ENCODE data around the gene CDH12.
"Not testable (repeated sequence)": the region's sequence is repeated elsewhere in the genome, so short reads cannot be mapped to it uniquely, and the experiment has no call there.

The CDH12 gene

DNA sequence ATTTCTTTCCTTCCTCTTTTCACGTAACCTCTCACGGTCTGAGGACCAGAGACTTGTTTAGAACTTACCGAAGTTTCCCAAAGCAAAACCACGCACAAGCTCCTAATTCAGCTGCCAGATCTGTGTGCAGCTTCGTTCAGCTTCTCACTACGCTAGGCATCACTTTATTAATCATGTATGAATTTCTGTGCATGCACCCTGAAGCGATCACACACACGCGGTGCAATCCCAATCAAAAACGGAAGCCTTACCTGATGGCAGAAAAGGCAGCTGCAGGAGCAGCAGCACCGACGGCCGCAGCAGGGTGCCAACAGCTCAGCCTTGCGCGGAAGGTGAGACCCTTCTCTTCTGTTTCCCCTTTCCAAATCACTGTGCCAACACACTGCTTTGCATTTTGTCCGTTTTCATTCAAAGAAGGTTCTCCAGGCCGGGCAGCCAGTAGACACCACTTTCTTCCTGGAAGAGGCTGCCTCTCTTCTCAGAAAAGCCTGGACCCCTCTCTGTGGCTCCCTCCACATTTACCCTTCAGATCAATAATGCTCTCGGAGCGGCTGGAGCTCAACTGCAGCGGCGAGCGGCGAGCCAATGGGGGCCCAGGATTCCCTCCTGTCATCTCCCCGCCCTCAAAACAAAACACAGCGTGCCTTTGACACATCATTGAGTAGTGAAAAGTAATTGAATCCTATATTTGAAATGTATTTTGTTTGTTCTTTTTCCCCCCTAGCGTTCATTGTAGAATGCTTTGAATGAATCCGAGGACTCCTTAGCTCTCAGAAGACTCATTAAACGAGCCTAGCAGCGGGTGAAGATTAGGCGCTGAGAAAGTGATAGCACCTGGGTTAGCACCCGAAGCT is at the start of gene CDH12:
TSS of gene CDH12 (minus strand) at position 538 of the 854 bp plus-strand sequence.
- in situ Hi-C loops (cut with MboI; ENCODE audit: low sequenced_read_pairs), result no loop called here

DNA sequence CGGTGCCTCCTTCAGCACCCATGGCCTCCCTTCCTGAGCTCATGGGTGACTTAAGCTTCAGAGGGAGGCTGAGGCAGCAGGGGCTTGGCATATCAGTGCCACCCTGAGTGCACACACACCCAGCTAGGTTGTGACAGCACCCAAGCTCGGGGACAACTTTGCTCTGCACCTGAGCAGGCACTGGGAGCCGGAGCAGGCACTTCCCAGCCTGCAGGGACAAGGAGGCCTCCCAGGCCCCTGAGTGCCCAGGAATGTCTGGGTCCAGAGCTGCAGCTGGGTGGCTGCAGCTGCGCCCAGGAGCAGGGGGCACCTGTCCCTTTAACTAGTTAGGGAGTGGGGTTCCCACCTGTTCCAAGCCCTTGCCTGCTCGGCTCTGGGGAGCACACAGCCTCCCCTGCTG is 48.7 kb upstream of the CDH12 start:
- in situ Hi-C loops (cut with MboI; ENCODE audit: low sequenced_read_pairs), result no loop called here

DNA sequence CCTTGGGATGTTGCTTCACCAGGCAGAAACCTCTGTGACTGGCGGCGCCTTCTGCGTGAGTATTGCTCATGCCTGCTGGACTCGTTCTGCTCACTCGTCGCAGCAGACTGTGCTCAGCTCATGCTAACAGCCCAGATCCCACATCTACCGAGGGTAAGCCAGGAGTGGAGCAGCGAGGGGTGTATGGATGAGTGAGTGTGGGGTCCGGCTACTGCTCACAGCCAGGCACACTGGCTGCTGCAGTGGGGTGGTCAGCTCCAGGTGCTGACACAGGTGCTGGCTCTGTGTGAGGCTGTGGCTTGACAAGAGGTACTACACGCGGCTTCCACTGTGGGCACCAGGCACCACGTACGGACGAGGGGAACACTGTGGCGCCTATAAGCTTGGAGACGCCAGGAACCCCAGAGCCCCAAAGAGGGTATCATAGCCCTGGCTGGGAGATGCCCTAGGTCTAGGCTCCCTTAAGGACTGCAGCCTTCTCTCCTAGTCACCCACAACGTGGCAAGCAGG is 47.7 kb upstream of the CDH12 start:
- in situ Hi-C loops (cut with MboI; ENCODE audit: low sequenced_read_pairs), result no loop called here

DNA sequence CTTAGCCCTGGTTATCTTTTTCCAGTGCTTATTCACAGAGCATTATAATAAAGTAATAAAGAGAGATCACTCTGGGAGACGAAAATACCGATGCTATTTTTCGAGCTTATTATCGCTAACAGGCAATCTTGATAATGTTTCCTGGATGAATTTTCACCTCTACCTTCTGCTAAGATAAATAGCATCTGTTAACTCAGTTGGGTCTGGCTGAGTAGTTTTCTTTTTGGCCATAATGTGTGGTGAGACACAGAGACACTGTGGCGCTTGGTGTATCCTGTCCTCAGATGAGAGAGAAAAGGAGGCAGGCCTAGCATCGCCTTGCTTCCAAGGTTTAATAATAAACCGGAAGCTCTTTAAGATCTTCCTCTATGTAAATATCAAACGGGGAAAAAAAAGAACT is 46.2 kb upstream of the CDH12 start:
- in situ Hi-C loops (cut with MboI; ENCODE audit: low sequenced_read_pairs), result no loop called here

DNA sequence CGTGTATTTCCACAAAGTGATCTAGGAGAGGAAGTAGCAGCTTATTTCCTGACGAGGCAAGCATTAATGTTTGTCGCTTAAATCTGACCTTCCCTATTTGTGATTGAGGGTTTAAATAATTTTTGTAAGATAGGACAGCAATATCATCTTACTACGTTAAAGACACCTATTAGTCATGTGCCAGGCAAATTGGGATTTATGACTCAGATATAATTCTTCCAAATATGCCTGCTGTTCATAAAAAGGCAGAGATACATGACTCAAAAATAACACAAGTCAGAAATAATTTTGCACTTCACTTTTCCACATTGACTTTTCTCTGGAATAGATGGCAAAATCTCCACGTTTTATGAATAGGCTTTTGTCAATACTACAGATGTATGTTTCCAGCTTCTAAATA is 43.0 kb upstream of the CDH12 start:
- in situ Hi-C loops (cut with MboI; ENCODE audit: low sequenced_read_pairs), result no loop called here

DNA sequence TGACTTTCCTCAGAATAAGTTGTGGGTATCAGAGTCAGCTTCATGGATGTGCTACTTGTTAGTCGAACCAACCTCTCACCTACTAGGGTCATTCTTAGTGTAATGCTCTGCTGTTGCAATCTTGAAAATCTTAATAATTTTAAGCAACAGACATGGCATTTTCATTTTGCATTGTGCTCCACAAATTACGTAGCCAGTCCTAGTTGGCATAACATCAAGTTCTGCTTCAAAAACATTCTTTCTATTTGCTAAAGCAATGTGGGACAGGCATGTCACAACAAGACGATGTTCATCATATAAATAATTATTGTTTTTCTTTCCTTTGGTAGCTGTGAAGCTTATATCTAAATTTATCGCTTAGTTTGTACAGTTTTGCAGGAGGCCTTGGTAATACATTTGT is 39.3 kb upstream of the CDH12 start:
- in situ Hi-C loops (cut with MboI; ENCODE audit: low sequenced_read_pairs), result no loop called here

DNA sequence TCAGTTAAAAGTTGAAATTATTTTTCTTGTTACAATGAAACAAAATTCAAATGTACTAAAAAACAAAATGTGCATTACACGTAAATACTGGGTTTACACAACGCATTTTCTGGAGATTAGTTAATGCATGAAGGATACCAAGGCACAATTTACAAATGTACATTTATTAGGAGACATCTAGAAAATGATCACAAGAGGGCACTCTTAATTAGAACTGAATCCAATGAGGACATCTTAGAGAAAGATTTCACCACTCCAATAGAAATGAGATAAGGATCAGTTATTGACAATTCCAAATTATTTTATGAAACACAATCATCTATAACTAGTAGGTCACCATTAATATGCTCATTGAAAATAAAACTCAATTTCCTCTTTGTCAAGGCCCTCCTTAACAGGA is 36.6 kb upstream of the CDH12 start:
- in situ Hi-C loops (cut with MboI; ENCODE audit: low sequenced_read_pairs), result no loop called here

DNA sequence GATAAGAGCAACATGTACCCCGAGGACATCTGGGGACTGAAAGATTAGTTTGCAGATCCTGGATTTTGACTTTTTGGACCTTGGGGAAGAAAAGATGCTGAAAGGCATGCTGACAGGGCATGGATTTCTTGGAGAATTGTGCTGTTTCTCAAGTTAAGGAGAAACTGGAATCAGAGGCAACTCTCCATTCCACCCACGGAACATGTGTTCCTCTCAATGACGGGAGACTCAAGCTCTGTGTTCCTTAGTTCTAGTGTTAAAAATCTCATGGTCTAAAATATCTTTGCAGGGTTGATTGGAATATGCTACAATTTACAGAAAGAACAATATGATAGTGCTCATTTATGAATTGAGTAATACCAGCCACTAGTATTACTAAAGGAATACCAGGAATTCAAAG is 34.4 kb upstream of the CDH12 start:
- in situ Hi-C loops (cut with MboI; ENCODE audit: low sequenced_read_pairs), result no loop called here

DNA sequence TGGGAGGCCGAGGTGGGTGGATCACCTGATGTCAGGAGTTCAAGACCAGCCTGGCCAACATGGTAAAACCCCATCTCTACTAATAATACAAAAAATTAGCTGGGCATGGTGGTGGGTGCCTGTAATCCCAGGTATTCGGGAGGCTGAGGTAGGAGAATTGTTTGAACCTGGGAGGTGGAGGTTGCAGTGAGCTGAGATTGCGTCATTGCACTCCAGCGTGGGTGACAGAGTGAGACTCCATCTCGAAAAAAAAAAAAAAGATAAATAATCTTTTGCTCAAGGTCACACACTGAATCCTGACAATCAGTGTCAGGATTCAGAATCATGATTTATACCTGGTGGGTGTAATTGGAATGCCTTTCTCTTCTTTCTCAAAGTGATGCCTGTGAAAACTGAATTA is 5.8 kb upstream of the CDH12 start:
- in situ Hi-C loops (cut with MboI; ENCODE audit: low sequenced_read_pairs), result not testable (repeated sequence)

DNA sequence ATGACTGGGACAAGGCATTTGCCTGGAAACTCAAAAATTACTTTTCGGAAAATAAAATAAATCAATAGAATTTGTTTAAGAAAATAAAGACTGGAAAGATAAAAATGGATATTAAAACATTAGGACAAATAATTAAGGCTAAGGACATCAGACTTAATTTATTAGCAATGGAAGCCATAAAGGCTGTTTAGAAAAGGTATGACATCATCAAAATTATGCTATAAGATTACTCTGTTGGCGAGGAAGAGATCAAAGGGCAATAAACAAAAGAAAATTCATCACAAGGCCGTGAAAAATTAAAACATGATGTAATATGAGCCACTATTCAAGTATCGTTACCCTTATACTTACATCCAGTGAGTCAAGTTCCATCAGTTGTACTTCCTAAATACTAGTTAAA is 2.7 kb upstream of the CDH12 start:
- in situ Hi-C loops (cut with MboI; ENCODE audit: low sequenced_read_pairs), result no loop called here

DNA sequence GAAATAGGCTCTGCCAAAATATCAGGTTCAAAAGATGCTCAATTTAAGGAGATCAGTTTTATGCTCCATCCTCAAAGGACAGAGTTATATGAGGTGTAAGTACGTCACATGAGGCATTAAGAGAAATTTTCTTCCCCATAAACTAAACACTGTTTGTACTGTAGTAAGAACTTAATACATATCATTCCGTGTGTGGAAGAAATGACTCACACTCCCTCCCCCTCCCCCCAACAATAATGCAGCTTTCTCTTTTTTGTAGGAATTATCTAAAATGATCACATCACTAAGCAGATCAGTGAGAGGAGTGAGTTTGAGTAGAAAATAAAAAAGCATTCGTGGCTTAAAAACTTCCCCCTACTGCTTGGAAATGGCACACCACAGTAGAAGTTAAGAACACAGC is 2.2 kb downstream of the CDH12 start:
- in situ Hi-C loops (cut with MboI; ENCODE audit: low sequenced_read_pairs), result no loop called here

DNA sequence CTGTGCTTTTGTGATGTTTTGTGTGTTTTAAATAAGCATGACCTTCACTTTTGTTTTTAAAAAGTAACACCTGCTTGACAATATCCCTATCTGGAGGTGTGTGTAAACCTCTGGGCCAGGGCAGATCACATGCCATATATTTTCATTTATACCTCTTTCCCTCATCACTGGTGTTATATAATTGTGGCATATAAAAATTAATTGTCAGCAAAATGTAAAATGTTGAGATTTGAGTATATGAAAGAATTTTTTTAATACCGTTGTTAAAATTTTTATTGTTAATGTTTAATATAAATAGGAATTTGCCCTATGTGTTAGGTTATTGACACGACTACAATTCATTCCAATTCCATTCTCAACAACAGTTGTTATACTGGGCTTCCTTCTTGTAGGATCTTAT is 6.5 kb downstream of the CDH12 start:
- in situ Hi-C loops (cut with MboI; ENCODE audit: low sequenced_read_pairs), result no loop called here

DNA sequence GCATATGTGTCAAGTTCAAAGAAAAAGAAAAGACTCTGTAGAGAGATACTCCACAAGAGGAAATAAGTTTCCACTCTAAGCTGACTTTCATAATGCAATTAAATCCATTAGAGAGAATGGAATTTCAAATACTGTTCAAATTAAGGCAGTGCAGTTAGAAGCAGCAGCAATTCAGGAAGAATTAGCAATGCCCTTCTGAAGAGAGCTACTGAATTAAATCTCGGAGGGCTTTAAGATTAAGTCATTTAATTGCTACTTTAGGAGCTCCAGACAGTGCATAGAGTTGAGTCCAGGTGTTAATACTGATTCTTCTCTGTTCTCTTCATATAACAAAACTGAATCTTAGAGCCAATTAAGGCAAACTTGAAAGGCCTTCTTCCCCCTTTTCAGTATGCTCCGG is 8.5 kb downstream of the CDH12 start:
- in situ Hi-C loops (cut with MboI; ENCODE audit: low sequenced_read_pairs), result no loop called here

DNA sequence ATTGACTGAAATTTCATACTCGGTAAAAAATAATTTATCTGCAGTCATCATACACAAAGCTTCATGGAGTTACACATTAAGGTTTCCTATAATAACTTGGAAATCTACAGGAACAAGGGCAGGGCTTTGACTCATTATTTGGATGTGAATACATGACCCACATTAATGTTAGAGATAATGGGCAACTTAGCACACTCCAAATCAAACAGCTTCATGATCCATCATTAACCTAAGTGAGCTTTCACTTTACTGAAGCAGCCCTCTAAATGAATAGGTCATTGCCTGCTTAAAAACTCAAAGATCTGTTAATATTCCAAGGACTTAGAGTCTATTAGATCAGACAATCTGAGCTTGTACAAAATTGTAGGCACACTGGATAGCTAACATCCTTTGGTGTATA is 9.0 kb downstream of the CDH12 start:
- in situ Hi-C loops (cut with MboI; ENCODE audit: low sequenced_read_pairs), result no loop called here

DNA sequence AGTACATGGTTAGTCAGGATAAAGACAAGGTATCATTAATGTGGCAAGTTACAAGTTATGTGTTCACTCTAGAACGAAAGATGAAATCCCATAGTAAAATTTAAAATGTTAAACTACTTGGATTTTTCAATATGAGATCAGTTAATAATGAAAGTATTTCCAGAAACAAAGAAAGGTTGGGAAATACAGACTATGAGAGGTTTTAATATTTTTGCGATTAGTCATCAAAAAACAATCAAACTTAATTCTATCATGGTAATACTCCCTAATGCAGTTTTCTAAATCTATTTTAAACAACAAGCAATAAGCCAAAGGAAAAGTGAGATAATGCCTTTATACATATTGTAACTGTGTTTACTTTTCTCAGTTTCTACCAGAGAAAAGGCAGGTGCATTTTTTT is 10.6 kb downstream of the CDH12 start:
- in situ Hi-C loops (cut with MboI; ENCODE audit: low sequenced_read_pairs), result no loop called here

DNA sequence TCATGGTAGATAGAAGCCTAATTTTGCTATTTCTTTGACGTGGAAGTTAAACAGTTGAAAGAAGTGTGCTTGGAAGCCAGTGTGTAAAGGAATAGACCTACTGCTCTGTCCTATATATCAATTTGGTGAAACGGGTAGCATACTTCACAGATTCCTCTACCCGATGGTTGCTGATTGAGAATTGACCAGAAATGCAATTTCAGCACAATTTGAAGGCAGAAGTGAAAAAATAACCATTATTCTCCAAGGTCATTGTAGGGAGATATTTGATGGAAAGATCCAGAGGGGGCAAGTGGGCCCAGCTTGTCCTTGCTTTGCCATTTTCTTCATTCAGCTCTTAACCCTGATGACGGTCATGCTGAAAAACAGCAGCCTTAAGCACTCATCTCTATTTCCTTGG is 15.3 kb downstream of the CDH12 start:
- in situ Hi-C loops (cut with MboI; ENCODE audit: low sequenced_read_pairs), result no loop called here

DNA sequence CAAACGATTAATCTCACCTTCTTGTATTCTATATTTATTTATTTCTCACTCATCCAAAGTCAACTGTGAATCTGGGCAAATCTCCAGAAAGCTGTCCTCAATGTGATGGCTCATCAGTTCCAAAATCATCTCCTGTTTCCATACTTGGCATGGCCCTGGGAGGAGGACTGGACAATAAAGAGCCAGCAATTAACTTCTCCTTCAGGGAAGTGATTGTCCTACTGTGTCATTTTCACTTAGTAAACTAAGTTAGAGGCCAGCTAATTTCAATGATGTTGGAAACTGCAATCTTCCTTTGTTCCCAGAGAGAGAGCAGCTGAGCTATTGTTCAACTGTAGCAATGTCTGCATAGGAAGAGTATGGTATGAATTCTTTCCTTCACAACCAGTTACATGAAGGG is 17.5 kb downstream of the CDH12 start:
- in situ Hi-C loops (cut with MboI; ENCODE audit: low sequenced_read_pairs), result no loop called here

DNA sequence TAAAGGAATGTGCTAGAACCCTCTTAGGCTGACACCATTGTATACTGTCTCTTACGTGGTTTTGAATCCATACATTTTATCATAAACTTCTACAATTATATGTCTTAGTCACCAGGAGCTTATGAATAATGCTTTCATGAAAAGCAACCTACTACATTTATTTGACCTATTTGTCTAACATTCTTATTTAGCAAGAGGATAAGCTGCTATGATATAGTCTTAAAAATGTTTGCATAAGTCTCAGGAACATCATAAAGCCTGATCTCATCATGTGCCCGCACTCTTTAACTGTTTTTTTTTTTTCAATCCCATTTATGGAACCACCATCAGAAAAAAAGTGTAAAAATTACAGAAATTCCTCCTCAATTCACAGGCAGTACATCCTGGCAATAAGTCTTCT is 59.7 kb downstream of the CDH12 start:
- in situ Hi-C loops (cut with MboI; ENCODE audit: low sequenced_read_pairs), result no loop called here

DNA sequence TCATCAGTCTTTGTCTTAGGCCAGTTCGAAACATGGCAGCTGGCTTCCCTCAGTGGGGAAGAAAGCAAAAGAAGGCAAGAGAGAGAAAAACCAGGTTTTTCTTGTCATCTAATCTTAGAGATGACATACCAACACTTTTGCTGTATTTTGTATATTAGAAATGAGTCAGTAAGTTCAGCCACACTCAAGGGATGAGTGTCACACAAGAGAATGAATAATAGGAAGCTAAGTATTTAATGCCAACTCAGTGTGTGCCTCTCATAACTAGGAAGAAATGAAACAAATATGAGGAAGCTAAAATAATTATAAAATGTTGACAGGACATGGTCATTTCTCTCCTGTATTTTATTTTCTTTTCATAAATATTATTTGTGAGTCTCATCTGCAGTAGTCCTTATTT is 65.3 kb downstream of the CDH12 start:
- in situ Hi-C loops (cut with MboI; ENCODE audit: low sequenced_read_pairs), result no loop called here

DNA sequence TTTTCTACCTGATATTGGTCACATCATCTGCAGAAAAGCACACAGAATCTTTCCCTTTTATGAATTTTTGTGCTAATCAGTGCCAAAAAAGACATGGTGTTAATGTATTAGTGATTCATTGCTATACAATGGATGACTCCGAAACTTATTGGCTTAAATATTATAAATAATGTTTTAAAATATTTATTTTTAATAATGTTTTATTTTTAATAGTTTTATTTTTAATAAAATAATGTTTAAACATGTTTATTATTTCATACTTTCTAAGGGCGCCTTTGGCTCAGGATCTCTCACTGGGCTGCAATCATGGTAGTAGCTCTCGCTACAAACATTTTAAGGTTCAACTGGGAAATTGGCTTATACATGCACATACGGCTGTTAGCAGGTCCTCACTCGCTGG is 65.7 kb downstream of the CDH12 start:
- in situ Hi-C loops (cut with MboI; ENCODE audit: low sequenced_read_pairs), result no loop called here

DNA sequence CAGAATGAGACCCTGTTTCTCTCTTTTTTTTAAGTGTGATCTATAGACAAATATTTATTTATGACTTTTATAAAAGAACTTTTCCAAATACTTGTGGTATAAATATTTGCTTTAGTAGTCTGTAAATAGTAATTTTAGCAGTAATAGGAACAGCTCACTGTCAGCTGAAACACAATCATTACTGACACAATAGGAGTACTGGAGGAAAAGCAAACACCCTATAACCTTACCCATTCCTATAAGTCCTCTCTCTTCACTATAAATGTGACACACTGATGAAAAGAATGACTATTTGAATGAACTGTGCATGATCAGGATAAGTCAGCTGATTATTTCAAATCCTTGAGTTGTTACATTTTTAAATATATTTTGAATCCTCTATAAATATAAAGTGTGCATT is 72.4 kb downstream of the CDH12 start:
- in situ Hi-C loops (cut with MboI; ENCODE audit: low sequenced_read_pairs), result no loop called here

DNA sequence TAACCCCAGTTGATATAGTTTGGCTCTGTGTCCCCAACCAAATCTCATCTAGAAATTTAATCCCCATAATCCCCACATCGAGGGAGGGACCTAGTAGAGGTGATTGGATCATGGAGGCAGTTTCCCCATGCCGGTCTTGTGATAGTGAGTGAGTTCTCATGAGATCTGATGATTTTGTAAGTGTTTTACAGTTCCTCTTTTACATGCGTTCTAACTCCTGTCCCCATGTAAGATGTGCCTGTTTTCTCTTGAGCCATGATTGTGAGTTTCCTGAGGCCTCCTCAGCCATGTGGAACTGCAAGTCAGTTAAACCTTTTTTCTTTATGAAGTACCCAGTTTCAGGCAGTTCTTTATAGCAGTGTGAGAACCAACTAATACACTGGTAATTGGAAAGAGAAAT is 73.6 kb downstream of the CDH12 start:
- in situ Hi-C loops (cut with MboI; ENCODE audit: low sequenced_read_pairs), result no loop called here

DNA sequence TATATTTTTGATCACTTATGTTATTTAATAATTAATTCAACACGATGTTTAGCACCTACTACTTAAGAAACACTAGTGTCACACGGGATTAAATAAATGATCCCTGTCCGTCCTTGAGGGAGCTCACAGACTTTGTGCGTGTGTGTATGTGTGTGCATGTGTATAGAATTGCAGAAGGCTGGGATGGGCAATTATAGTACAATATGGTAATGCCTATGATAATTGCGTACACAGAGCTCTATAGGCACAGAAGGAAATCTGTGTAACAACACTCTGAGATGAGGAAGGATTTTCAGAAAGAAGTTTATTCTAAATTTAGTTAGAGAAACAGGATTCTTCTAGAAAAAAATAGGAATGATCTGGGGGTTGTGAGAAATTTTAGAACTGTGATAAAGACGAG is 76.9 kb downstream of the CDH12 start:
- in situ Hi-C loops (cut with MboI; ENCODE audit: low sequenced_read_pairs), result no loop called here
